GM12878 (cell line): ENCODE results near the gene FABP1. TPM values are rescaled to one million over a fixed set of nuclear protein-coding genes. Genes with fewer than 3 reads are reported as not detected.

Experiments used
- ATAC-seq: fragments of 200-7000 bp; cut with Tn5 transposase; 3 replicates; pipeline ENCODE4 v1.9.1; 2020; ENCODE audit warnings: mild to moderate bottlenecking, moderate library complexity
- BruUV-seq: library from RNA; stranded (reverse); fragments of 400-500 nt; replicated peaks from 2 replicates; lab custom pipeline; 2021; lab: Mats Ljungman, UMichigan
- CTCF ChIA-PET: fragments of 300-600 bp; sonication (Branson Sonifier 250); formaldehyde crosslinking; extraction: SDS; loops from one replicate; lab custom pipeline; 2021; ENCODE audit warnings: inconsistent platforms; lab: Yijun Ruan, JAX
- POLR2A ChIA-PET: fragments of 350-600 bp; formaldehyde crosslinking; extraction: SDS; loops from one replicate; lab custom pipeline; 2021; ENCODE audit warnings: inconsistent platforms; lab: Charles Lee
- RAD21 ChIA-PET: fragments of 300-600 bp; sonication (Branson Sonifier 250); formaldehyde crosslinking; loops from one replicate; lab custom pipeline; 2023; ENCODE audit warnings: antibody characterized with exemption; ENCODE audit not compliant: unreplicated experiment; lab: Charles Lee
- SMC1A ChIA-PET: fragments of 300-600 bp; sonication (Branson Sonifier 250); formaldehyde crosslinking; loops from one replicate; lab custom pipeline; 2023; ENCODE audit not compliant: unreplicated experiment, uncharacterized antibody; lab: Charles Lee
- DNase-seq: peaks from one replicate; pipeline ENCODE4 v3.0.0-alpha.2; 2011; ENCODE audit warnings: low read depth, low spot score
- FAIRE-seq: peaks from 3 replicates; lab custom pipeline; 2011; peaks lifted over from hg19 to GRCh38; lab: Jason Lieb, UNC
- H2AFZ ChIP-seq: 2 replicates; pipeline ENCODE4 v1.6.0; 2011; ENCODE audit warnings: low read depth, low read length, control low read depth; ENCODE audit not compliant: control insufficient read depth
- H3K27ac ChIP-seq: 2 replicates; pipeline ENCODE4 v1.5.1; 2011; ENCODE audit warnings: control low read depth; ENCODE audit not compliant: control insufficient read depth, insufficient read depth
- H3K27me3 ChIP-seq, 2 experiments: replicated peaks in 1 of 2; 2 replicates each; pipeline versions ENCODE4 v1.6.0 to v1.6.1; 2011; ENCODE audit warnings: low read length in 1 of 2; ENCODE audit not compliant: control insufficient read depth in 2 of 2, insufficient read depth in 2 of 2
- H3K36me3 ChIP-seq, 2 experiments: 2 replicates each; pipeline ENCODE4 v1.5.1; 2011; ENCODE audit warnings: low read length in 1 of 2; ENCODE audit not compliant: control insufficient read depth in 2 of 2, insufficient read depth in 2 of 2
- H3K4me1 ChIP-seq: 2 replicates; pipeline ENCODE4 v1.6.1; 2011; ENCODE audit warnings: mild to moderate bottlenecking, low read length, moderate library complexity, mixed read lengths; ENCODE audit not compliant: control insufficient read depth, insufficient read depth
- H3K4me2 ChIP-seq: 2 replicates; pipeline ENCODE4 v1.6.0; 2011; ENCODE audit warnings: control low read depth; ENCODE audit not compliant: control insufficient read depth, insufficient read depth
- H3K4me3 ChIP-seq: fragments of 200-600 bp; sonication (generic); 2 replicates; pipeline ENCODE4 v1.5.1; 2016
- H3K79me2 ChIP-seq: 2 replicates; pipeline ENCODE4 v1.6.0; 2011; ENCODE audit warnings: low read length; ENCODE audit not compliant: control insufficient read depth, insufficient read depth
- H3K9ac ChIP-seq: 2 replicates; pipeline ENCODE4 v1.8.0; 2011; ENCODE audit warnings: low read length, control low read depth, mixed read lengths; ENCODE audit not compliant: control insufficient read depth, insufficient read depth
- H3K9me3 ChIP-seq: replicated peaks from 3 replicates; pipeline ENCODE4 v1.5.1; 2011; ENCODE audit warnings: mild to moderate bottlenecking, low read length; ENCODE audit not compliant: control insufficient read depth, insufficient read depth
- H4K20me1 ChIP-seq: 2 replicates; pipeline ENCODE4 v1.6.0; 2011; ENCODE audit not compliant: control insufficient read depth, insufficient read depth
- CBX3 ChIP-seq: fragments of 200-600 bp; sonication (generic); IDR thresholded peaks from 2 replicates; pipeline ENCODE4 v1.6.1; 2016; ENCODE audit warnings: low read depth, borderline replicate concordance
- KDM1A ChIP-seq: fragments of 200-600 bp; sonication (generic); IDR thresholded peaks from 2 replicates; pipeline ENCODE4 v1.6.1; 2016; ENCODE audit warnings: borderline replicate concordance
- NR2C2 ChIP-seq: IDR thresholded peaks from 2 replicates; pipeline ENCODE4 v1.6.1; 2011; ENCODE audit warnings: borderline replicate concordance, low read depth; ENCODE audit not compliant: control insufficient read depth, insufficient read length
- POU2F2 ChIP-seq: IDR thresholded peaks from 3 replicates; pipeline ENCODE4 v1.6.1; 2011; ENCODE audit warnings: low read depth, mild to moderate bottlenecking, low read length, borderline replicate concordance
- RAD51 ChIP-seq: fragments of 450-650 bp; IDR thresholded peaks from 2 replicates; pipeline ENCODE4 v1.6.1; 2016; ENCODE audit warnings: moderate library complexity, mild to moderate bottlenecking, inconsistent platforms
- YY1 ChIP-seq: IDR thresholded peaks from 2 replicates; pipeline ENCODE4 v1.6.1; 2011; ENCODE audit warnings: low read depth, mild to moderate bottlenecking, low read length
- WGBS: methylation state at CpG from one replicate; pipeline ENCODE4 v1.1.6; 2016; ENCODE audit warnings: low lambda C conversion rate; ENCODE audit not compliant: insufficient replicate concordance, insufficient coverage; ENCODE audit errors: missing lambda C conversion rate; 5-methylcytosine and 5-hydroxymethylcytosine counted together
- in situ Hi-C: fragments of 300-500 bp; cut with MboI; formaldehyde crosslinking; loops from 9 replicates; pipeline ENCODE4 v1.14.3; 2018; ENCODE audit warnings: mixed read lengths
- intact Hi-C: fragments of 100-400 bp; cut with micrococcal nuclease; formaldehyde crosslinking; loops from one replicate; pipeline ENCODE4 v1.14.2; 2022; ENCODE audit not compliant: unreplicated experiment
- polyA plus RNA-seq, 11 experiments: library from polyadenylated mRNA; depleted of rRNA in 4 of 11; unstranded in 6 of 11; stranded (reverse) in 5 of 11; fragments of >200 nt; fragmentation: Nextera tagmentation in 4 of 11; fragmentation: Illumina TruSeq in 1 of 11; extraction: Ambion mirVana in 4 of 11; extraction: Trizol in 1 of 11; gene quantifications; 1 replicate in 1 of 11; 2 replicates in 10 of 11; pipeline versions ENCODE4 v1.2.1 to v1.2.3, GENCODE V29; 2011 to 2016; ENCODE audit warnings: inconsistent platforms in 2 of 11, missing spikeins in 2 of 11, low read depth in 1 of 11
- total RNA-seq, 4 experiments: library from RNA; depleted of rRNA in 3 of 4; stranded (reverse); fragments of >200 nt in 3 of 4; fragmentation: Illumina TruSeq in 1 of 4; extraction: Trizol in 1 of 4; gene quantifications; 2 replicates each; pipeline versions ENCODE4 v1.2.1 to v1.2.3, GENCODE V29; 2013 to 2021
- TF ChIP-seq, protein P1 (sequence below): fragments of 450-650 bp; IDR thresholded peaks from 2 replicates; pipeline ENCODE4 v1.6.1; 2016; ENCODE audit warnings: mild to moderate bottlenecking

The FABP1 gene
- total and polyA plus RNA-seq, 10 of the 15 experiments (the other 5 are each of a cell fraction or from before 2014, with no cell fraction given) = not detected

- Histone ChIP-seq H3K9ac (no peak overlapping the region), H2AFZ (no peak overlapping the region), H3K4me1 (no peaks in the 10 kb centered on the region), H3K79me2 (no peaks in the 10 kb centered on the region), H3K27ac (no peak overlapping the region), H3K9me3 (no peaks in the 10 kb centered on the region), H4K20me1 (no peaks in the 10 kb centered on the region), H3K27me3 (no peaks in the 10 kb centered on the region), H3K4me2 (no peak overlapping the region), H3K36me3 (no peaks in the 10 kb centered on the region), H3K4me3 (no peak overlapping the region)
- ChIA-PET POLR2A (no interaction called here), SMC1A (interaction anchor here (2.0 kb wide), 1 partner anchor 101 kb away, joined by 5 read pairs; no protein-coding TSS in a partner anchor), CTCF (interaction anchor here (5.5 kb wide), 1 partner anchor 101 kb away, joined by 163 read pairs; no protein-coding TSS in a partner anchor), RAD21 (interaction anchor here (1.4 to 3.2 kb wide), 2 partner anchors 102 kb away, joined by 5 to 52 read pairs; no protein-coding TSS in a partner anchor)
- ATAC-seq (no peak), DNase-seq (no peak), FAIRE-seq (no peak)
- in situ Hi-C loops (no loop called here), intact Hi-C loops (no loop called here)
- WGBS = 31% methylated on average over 11 of the region's 11 CpGs
- no peak for TF ChIP-seq KDM1A
- no peak for TF ChIP-seq YY1
- no peak for TF ChIP-seq NR2C2
- 0 out of 2 replicates have a peak, but pooled peaks have one; percentile 23 for TF ChIP-seq RAD51
- no peak for TF ChIP-seq CBX3
- no peak for TF ChIP-seq POU2F2
- TF ChIP-seq, protein P1, sequence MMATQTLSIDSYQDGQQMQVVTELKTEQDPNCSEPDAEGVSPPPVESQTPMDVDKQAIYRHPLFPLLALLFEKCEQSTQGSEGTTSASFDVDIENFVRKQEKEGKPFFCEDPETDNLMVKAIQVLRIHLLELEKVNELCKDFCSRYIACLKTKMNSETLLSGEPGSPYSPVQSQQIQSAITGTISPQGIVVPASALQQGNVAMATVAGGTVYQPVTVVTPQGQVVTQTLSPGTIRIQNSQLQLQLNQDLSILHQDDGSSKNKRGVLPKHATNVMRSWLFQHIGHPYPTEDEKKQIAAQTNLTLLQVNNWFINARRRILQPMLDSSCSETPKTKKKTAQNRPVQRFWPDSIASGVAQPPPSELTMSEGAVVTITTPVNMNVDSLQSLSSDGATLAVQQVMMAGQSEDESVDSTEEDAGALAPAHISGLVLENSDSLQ = no peak
- BruUV-seq = no TSS peak
These were observed 33.8 kb upstream of the FABP1 start for GRCh38 chr2:88161446-88162244.
